IPS-NIHi11 (cell line): ENCODE measurements around the gene PRR7.

ENCODE experiments used
- DNase-seq: peaks from one replicate; pipeline ENCODE4 v3.0.0; 2012; ENCODE audit warnings: mixed read lengths, low spot score

PRR7 gene

DNA sequence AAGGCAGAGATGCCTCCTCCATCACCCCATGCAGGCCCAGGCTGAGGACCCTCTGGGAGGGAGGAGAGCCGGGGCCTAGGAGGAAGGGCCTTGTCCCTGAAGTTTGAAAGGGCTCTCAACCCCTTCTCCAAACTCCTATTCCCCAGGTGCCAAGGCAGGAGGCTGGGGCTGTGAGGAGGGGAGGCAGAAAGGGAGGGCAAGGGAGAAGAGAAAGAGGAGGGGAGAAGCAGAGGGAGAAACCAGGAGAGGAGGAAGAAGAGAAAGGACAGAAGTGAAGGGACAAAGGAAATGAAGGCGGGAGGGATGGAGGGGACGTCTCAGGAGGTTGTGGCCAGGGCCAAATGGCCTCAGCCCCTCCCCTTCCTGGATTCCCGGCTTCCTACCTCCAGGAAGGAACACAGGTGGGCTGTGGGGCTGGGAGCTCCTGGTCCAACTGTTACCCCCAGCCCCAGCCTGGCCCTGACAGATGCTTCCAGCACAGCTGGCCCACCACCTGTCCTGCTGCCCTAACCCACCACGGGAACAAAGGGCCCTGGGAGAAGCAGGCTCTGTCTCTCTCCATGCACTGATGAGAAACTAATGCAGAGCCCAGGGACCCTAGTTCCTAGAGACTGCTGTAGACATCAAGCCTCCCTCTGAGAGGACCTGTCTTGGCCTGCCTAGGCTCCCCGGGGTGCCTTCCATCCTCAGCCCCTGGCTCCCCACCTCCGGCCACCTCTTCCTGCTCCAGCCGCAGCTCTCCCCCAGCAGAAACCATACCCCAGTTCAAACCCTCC, 23.3 kb downstream of the PRR7 start:
- no peak for DNase-seq

DNA sequence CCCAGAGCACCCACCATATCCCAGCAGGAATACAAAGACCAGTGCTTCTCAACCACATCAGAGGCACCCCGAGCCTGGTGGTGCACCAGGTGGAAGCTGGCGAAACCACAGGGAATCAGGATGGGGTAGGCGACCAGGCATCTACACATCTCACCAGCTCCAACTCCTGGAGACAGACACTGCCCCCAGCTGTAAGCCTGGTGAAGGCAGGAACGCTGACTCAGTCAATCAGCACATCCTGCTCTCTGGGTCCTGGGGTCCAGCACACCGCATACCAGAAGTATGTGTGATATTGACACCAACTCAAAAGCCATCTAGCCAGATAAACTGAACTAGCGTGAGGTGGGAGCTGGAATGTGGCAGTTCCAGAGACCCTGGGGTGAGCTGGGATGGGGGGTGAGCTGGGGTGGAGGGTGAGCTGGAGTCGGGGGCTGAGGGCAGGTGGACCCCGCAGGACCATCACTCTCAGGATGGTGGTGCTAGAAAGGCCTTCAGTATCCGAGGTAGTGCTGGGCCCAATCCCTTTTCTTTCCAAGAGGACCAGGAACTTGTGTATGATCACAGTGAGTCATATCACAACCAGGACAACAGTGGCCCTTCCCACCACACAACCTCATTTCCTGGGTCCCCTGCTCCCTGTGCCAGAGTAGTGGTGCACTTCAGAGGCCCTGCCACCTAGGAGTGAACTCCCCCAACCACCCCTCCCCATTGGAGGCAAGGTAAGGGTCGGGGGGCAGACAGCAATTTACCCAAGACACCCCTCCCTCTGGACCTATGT, 24.3 kb downstream of the PRR7 start:
- DNase-seq, result no peak

DNA sequence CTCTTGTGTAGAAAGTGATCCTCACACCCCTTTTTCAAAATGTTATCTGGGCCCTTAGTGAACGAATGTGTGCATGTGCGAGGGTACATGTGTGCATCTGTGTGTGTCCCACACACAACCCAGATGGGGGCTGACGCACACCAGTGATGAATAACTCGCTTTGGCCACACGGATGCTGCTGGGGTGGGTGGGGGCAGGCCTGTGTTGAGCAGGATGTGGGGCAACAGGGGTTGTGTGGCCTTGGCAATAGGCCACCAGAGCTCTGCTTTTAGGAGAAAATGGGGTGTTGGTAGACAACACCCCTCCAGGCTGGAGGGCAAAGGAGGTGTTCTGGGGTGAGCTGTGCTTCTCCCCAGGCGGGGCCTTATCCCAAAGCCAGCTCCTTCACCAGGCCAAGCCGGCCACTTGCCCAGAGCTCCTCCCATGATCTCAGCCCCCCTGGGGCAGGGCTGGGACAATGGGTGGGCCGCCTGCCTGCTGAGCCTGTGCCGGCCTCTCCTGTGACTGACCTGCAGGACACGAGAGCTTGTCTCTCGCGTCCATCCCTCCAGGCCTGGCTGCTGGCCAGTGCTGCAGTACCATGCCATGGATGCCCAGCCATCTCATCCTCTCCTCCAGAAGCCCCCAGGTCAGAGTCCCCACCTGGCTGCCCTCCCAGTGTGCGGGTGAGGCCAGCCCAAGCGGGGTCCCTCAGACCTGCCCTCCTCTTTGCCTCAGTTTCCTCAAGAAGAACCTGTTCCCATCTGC, 25.2 kb downstream of the PRR7 start:
- no peak for DNase-seq

DNA sequence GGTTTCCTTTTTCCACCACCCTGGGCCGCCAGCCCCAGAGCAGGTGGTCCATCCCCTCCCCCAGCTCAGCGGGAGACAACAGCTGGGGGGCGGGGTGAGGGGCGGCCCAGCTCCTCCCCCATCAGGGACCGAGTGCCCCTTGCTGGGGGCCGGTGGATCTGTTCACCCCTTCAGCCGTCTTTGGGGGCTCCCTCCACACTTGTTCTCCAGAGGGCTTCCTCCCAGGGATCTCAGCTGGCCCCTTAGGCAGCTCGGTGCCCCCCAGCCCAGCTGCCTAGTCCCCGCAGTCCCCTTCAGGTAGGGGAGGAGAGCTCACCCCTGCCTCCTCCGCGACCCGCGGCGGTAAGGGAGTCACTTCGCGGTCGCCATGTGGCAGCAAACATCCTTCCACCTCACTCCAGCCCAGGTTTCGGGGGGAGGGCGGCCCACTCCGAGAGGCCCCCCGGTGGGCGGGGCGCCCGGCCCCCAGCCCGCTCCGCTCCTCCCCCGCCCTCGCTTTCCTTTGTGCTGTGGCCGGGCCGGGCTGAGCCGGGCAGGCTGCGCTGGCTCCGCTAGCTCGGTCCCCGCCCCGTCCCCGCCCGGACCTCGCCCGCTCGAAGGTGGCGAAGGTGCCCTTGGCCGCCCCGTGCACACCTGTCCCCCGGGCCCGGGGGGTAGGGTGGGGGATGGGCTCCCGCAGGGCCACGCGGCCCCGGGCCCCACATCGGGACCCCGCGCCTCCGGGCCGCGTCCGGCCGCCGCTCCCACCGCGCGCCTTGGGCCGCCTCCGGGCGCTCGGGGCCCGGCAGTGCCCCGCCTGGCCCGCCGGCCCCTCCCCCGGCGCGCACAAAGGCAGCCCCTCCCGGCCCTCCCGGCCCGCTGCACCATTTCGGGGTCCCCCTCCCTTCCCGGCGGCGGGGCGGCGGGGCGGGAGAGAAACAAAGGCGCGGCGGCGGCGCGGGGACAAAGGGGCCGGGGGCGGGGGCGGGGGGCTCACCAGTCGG, 26.1 kb downstream of the PRR7 start:
- peak; percentile 76 for DNase-seq

DNA sequence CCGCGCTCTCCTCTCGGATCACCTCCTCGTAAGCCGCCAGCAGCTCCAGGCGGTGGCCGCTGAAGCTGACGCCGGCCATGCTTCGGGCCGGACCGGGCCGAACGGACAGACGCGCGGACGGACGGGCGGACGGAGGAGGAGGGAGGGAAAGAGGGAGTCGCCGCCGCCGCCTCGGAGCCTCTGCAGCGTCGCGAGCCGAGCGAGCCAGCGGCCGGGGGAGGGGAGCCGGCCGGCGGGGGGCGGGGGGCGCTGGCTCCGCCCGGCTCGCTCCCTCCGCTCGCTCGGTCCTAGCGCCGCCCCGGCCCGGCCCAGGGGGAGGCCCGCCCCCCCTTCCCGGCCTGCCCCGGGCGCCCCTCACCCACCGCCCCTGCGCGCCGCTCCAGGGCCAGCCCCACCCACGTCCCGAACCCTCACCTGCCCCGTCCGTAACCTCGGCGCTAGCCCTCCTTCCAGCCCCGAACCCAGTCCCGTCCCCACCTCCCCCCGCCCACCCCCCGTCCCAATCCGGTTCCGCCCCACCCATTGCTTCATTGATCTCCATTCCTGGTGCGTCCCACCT, 26.9 kb downstream of the PRR7 start, which contains the start of gene DBN1:
Gene DBN1, minus strand, starts transcription at position 192 of the 559 bp plus-strand sequence. Its CDS starts 113 bp downstream, at position 79.
- DNase-seq, result peak; percentile 96

DNA sequence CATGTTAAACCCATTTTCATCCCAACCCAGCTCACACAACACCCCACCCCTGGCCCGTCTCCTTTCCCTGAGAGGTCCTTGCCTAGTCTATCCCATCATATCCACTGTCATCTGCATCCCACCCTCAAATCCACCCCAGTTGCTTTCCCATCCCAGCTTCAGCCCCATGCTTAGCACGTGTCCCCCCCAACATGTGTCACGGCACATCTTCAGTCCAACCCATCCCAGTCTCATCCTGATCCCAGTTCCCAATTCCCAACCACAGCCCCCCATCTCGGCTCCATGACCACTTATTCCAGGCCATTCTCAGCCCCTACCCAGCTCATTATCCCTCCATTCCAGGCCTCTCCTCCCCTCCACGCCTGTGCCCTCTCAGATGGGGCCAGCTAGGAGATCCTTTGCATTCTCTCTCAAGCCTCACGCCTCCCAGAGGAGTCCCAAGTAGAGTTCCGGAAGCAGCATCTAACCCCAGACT, 27.4 kb downstream of the PRR7 start:
- DNase-seq, result no peak

DNA sequence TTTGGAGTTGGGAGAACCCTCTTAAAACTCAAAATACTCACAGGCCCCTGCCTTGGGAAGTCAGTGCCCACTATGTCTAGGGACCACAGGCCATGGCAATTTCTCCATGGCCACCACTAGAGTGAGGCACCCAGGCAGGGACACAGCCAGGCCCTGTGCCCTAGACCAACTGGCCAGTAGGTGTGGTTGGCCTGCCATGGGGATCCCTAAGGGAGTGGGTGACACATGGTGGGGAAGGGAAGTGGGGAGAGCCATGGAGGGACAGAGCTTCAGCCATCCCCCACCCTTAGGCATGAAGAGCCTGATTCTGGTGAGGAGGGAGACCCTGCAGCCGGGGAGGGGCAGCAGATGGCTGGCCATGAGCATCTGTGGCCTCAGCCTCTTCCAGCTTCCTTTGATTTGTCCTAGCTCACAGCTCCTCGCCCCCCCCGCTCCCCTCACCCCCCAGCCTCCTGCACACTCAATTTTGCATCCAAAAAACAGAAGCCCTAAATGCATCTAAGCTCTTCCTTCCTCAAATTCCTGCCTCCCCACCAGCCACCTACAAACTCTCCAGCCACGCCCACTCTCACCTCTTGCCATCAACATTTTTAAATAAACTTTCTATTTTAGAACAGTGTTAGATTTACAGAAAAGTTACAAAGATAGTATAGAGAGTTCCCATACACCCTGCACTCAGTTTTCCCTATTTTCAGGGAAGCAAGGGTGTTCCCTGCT, 28.4 kb downstream of the PRR7 start:
- DNase-seq, result no peak

DNA sequence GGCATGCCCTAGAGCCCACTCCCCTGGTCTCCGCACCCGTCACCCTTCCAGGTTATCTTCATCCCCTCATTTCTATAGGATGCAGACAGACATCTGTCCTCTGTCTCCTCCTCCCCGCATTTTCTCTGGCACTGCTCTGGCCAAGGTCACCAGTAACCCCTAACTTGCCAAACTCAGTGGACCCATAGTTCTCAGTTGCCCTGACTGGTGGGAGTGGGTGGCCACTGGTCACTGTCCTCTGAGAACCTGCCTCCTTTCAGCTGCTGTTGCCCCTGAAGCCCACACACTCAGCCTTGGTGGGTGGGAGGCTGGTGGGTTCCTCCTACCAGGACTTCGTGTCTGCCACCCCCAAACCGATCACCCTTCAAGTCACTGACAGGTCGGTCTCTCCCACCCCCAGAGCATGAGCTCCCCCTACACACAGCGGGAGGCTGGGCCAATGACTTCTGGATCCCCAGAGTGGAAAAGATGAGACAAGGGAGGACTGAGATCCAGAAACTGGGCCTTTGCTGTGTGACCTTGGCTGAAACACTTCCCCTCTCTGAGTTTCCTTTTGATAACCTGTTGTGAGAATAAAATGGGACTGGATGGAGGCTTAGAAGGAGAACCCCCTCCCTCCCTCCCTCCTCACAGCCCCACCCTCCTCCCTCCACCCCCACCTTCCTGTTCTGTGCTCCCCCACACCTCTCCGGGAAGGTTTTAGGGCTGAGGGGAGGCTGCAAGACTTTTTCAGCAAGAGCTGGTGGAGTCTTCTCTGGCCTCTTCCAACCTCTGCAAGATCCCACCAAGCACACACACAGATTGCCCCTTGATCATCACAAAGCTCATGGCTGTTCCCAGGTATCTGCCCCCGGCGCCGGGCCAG, 29.2 kb downstream of the PRR7 start:
- DNase-seq, result no peak

DNA sequence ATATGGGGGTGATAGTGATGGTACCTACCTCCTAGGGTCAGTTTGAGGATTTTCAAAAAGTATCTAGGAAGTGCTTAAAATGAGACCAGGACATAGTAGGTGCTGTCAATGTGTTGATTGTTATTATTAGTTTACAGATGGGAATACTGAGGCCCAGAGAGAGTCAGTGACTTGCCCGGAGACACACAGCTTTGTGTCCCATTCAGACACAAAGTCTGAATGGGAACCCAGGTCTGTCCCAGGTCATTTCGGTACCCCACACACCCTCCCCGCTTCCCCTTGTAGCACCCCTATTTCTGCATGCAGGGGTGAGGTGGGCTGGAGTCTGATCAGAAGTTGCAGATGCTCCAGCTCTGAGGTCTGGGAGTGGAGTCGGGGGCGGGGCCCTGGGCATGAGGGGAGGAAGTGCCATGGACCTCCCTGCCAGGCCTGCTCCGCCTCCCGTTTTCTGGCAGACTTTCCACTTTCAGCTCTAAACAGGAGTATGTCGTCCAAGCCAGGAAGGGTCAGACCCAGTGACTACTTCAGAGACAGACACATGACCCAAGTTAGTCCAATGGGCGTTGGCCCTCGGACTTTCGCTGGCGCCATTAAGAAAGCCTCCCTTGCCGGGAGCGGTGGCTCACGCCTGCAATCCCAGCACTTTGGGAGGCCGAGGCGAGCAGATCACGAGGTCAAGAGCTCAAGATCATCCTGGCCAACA, 30.1 kb downstream of the PRR7 start:
- no peak for DNase-seq

DNA sequence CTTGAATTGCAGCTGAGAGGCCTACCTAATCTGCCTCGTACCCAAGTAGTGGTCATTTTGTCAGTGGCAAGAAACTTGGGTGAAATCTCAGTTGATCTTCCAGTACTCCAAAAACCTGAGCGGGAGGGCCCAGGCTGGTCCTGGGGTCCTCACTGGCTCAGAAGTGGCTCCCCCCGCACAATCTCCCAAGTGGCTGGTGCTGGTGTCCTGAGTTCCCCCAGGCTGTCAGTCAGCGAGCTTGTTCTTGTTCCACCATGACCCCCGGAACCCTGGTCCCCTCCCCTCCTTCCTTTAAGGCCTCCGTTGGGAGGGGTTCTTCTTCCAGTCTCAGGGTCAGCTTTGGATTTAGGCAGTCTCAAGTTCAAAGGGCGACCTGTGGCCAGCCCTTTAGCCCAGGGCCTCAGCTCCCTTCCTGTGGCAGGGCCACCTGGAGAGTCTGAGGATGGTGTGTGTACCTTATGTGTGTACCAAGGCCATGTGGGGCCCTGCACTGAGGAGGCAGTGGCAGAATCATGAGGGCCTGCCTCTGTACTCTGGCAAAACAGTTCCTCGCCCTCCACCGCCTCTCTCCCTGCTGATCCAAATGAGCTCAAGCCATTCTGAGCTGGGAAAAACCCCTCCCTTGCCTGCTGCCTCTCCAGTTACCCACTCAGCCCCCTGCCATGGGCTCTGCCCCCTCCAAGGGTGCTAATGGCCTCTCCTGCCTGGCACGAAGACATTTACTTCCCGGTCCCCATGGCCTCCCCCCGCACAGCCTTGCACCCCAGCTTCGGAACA, 31.3 kb downstream of the PRR7 start:
- DNase-seq, result no peak

DNA sequence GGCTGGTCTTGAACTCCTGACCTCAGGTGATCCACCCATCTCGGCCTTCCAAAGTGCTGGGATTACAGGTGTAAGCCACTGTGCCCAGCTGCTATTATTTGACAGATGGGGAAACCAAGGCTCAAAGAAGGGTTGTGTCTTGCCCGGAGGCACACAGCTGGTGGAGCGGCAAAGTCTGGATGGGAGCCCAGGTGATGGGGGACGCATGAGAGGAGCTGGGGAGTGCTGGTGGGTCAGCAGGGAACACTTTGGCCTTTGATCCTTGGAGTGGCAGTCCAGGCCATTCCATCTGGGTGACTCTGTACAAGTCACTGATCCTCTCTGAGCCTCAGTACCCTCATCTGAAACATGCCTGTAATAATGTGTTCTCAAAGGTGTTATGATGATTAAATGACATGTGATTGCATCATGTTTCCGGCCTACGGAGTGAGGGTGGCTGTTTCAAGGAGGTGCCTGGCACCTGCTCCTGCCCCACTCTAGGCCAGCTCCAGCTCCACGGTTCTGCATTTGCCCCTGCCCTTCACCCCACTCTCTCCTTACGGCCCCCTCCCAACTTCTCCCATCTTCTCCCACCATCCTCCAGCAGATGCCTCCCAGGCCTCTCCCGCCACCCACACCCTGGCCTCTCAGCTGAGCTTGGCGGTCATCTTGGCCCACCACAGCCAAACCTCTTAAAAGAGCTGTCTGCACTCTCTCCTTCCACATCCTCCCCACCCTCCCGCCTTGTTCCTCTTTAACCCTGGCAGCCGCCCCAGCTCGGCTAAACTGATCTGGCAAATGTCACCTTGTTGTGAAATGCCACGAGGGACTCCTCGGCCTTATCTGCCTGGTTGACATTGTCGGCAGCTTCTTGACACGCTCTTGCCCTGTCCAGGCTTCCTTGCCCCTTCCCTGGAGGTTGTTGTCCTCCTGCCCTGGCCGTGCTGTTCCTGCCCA, 32.4 kb downstream of the PRR7 start:
- no peak for DNase-seq

DNA sequence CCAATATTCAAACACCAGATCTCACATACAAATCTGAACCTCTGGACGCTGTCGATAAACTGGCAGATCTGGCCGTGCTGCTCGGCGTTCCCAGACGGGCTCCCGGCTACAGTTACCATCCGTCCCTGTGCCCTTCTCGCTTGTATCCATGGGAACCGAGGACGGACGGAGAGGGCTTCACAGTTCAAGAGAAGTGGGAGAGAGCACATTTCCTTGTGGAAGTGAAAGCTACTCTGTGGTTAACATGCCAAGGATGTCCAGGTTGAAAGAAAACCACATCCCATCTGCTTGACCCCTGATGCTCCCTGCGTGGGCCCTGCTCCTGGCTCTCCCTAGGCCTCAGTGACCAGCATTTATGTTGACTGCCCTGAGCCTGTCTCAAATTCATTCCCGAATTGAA, 33.2 kb downstream of the PRR7 start:
- DNase-seq, result no peak

DNA sequence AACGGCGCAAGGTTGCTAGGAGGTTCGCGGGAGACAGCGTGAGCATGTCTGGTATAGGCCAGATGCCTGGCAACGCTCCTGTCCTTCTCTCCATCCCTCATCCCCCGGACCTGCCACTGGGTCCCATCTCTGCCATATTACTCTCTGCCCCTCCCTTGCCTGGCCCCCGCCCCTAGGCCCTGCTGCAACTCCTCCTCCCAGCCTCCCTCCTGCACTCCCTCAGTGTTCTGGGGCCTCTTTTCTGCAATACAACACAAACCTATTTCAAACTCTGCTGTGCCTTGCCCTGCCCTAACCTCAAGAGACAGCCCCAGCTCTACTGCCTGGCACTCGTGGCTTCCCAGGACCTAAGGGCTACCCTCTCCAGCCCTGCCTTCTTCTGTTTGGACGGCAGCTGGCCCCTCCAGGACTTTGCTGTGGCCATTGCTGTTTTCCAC, 35.8 kb downstream of the PRR7 start:
- DNase-seq, result no peak

DNA sequence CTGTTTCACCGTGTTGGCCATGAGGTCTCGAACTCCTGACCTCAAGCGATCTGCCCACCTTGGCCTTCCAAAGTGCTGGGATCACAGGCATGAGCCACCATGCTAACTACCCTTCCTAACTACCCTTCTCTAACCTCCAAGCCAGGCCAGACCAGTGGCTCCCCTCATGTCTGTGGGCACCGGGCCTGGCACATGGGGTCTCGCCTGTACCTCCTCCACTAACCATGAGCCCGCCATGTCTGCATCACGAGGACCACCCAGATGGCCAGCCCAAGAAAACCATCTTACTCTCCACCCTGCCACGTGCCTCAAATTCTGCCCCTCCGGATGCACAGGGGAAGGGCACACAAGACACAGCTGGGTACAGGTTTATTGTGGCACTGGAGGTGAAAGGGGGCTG, 36.4 kb downstream of the PRR7 start:
- DNase-seq, result no peak

DNA sequence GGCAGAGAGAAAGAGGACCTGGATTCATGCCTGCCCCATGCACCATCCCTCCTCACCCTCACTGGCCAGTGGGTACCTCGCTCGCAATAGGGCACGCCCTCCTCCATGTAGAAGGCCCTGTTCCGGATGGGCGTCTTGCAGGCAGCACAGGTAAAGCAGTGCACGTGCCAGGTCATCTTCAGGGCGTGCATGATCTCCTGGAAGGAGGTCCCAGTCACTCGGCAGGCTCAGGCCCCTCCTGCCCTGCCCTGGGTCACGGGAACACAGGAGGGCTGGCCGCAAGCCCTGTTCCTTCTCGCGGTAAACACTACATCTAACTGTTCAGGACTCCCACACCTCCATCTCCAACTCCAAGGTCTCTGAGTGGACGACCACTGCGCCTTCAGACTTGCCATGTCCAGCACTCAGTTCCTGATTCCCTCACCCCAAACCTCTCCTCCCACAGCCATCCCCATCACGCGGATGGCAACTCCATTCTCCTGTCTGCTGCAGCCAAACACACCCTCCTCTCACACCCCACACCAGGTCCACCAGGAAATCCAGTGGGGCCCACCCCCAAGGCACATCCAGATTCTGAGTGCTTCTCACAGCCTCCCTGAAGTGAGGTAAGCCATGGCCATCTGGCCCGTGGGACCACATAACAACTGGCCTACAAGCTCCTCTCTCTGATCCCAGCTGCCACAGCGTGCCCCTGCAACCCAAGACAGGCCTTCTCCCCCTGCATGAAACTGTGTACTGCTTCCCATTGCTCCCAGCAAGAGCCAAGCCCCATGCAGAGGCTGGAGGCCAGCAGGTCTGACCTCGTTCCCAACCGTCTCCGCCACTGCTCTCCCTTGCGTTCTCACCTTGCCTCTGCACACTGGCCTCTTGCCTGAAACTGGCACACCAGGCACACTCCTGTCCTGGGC, 37.6 kb downstream of the PRR7 start:
- no peak for DNase-seq
